ENCODE results near the gene PIGZ.

PIGZ gene, protein sequence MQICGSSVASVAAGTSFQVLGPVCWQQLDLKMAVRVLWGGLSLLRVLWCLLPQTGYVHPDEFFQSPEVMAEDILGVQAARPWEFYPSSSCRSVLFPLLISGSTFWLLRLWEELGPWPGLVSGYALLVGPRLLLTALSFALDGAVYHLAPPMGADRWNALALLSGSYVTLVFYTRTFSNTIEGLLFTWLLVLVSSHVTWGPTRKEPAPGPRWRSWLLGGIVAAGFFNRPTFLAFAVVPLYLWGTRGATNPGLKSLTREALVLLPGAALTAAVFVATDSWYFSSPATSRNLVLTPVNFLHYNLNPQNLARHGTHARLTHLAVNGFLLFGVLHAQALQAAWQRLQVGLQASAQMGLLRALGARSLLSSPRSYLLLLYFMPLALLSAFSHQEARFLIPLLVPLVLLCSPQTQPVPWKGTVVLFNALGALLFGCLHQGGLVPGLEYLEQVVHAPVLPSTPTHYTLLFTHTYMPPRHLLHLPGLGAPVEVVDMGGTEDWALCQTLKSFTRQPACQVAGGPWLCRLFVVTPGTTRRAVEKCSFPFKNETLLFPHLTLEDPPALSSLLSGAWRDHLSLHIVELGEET

DNA sequence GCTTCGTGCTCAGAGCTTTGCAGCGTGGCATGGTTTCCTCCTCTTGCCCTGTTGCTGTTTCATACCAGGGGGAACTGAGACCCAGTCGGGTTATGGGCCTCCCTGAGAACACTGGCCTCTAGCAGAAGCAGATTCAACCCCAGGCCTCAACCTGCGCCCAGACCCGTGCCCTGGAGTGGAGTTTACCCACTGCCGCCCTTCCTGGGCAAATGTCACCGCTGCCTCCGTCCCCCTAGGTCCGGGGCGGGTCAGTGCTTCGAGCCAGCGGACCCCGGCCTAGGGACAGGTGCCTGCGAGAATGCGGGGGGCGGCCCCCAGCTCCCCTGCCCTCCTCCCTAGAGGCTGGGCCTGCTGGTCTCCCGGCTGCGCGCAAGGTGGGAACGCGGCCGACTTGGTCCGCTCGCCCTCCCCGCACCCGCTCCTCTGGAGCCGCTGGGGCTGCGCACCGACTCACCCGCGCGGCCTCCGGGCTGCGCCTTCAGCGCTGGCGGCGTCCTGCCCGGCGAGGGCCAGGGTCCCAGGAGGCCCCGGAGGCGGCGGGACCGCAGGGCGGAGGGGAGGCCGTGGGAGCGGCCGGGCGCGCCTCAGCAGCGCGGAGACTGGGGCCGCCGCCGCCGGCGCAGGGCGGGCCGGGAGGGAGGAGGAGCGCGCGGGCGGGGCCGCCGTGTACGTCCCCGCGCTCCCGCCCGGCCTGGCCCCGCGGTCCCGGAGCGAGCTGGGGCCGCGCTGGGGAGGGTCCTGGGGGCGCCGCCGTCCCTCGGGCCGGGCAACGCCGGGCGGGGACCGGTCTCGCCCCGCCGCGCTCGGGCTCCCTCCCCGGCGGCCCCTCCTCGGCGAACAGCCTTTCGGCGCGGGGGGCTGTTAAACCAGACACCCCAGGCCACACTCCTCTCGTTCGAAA, at the start of gene PIGZ:
PIGZ (minus strand) TSS at position 601 of the 901 bp plus-strand sequence. CDS start 16,802 bp downstream, outside the sequence.
- DNase-seq (ENCODE audit: low read depth) = peak; percentile 58

- no peak for DNase-seq (ENCODE audit: low read depth)
Measured at GRCh38 chr3:197017003-197017402, 48.4 kb upstream of the PIGZ start.

GRCh38 chr3:197015790-197016736, 47.4 kb upstream of the PIGZ start:
- no peak for DNase-seq (ENCODE audit: low read depth)

GRCh38 chr3:197014942-197015575, 46.4 kb upstream of the PIGZ start:
- DNase-seq (ENCODE audit: low read depth) = no peak

DNA sequence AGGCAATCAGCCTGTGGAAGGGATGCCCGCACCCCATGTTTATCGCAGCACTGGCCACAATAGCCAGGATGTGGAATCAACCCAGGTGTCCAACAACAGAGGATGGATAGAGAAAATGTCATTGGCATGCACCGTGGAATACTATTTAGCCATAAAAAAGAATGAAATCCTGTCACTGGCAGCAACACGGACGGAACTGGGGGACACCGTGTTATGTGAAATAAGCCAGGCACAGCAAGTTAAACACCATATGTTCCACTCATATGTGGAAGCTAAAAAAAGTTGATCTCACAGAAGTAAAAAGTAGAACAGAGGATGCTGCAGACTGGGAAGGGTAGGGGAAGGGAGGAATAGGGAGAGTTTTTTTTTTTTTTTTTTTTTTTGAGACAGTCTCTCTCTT, 45.4 kb upstream of the PIGZ start:
- DNase-seq (ENCODE audit: low read depth) = no peak

DNA sequence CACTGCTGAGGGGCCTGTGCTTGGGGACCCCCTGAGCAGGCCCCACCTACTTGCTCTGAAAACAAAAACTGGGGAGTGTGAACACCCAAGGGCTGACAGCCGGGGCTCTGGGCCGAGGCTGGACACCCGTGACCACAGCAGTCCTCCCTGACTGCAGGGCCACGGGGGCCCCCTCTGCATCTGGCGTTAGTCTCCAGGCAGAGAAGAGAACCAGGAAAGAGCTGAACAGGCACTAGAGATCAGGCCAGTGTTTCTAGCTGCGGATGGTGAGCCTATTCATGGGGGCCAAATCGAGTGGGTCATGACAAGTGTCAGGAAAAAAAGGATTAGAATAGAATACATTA, 43.9 kb upstream of the PIGZ start:
- no peak for DNase-seq (ENCODE audit: low read depth)

DNA sequence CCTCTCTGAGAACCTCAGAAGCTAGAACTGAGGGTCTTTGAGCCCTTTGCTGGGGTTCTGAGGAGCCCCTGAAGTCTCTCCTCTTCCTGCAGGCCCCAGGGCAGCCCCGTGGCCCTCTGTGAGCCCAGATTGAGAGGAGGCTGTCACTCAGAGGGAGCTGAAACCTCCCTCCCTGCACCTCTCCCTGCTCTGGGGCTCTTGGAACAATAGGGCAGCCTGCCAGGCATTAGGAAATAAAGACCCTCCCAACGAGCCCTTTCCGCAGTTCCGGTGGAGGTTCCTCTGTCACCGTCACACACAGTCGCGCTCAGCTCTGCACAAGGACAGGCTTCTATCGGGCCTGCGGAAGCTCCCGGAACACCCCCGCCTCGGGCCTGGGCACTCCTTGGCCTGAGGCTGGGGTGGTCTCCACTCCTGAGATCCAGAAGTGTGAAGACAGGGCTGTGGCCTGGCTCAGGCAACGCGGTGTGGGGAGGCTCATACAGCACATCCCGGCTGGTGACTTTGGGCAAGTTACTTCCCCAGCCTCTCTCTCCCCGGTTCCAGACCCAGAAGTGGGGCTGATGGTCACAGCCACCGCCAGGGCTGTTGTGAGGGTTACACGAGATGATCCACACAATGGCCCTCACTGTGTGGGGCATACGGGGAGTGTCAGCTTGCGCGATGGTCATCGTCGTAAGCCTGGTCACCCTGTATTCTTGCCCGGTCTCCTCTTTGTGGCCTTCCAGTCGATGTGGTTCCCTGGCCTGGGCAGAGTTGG, 43.3 kb upstream of the PIGZ start:
- DNase-seq (ENCODE audit: low read depth) = no peak

GRCh38 chr3:197010556-197011351, 42.1 kb upstream of the PIGZ start:
- DNase-seq (ENCODE audit: low read depth) = no peak

- no peak for DNase-seq (ENCODE audit: low read depth)
Measured at GRCh38 chr3:197009532-197010019, 40.9 kb upstream of the PIGZ start.

DNA sequence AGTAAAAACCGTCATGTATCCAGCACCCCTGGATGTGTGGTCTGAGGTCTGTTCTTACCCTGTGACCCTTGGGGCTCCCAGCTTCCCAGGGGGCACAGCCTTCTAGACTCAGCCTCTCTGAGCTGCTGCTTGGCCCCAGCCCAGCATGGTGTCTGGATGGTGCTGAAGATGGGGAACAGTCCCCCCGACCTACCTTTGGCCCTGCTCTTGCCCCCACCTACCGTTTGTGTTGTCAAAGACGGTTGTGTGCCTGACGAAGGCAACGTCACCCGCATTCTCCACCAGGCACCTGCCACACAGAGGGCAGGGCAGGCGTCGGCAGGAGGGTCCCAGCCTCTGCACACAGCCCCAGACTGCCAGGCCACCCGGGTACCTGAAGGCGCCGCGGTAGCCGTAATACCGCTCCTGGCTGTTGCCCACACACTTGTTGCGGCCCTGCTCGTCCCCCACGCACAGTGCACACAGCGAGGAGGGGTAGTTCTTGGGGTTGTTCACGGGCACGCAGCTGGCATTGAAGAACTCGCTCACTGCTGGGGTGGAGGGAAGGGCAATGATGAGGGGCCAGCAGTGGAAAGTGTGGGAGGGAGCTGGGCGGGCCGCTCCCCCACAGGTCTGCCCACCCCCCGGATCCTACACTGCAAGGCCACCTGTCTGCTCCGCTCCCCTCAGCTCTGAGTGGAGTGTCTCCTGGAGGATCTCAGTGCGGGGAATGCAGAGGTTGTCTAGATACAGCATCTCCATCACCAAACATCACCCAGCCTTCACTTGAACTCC, 40.0 kb upstream of the PIGZ start:
- no peak for DNase-seq (ENCODE audit: low read depth)

- no peak for DNase-seq (ENCODE audit: low read depth)
Measured at GRCh38 chr3:197007953-197008352, 39.3 kb upstream of the PIGZ start.

- no peak for DNase-seq (ENCODE audit: low read depth)
Measured at GRCh38 chr3:197007296-197007940, 38.8 kb upstream of the PIGZ start.

DNA sequence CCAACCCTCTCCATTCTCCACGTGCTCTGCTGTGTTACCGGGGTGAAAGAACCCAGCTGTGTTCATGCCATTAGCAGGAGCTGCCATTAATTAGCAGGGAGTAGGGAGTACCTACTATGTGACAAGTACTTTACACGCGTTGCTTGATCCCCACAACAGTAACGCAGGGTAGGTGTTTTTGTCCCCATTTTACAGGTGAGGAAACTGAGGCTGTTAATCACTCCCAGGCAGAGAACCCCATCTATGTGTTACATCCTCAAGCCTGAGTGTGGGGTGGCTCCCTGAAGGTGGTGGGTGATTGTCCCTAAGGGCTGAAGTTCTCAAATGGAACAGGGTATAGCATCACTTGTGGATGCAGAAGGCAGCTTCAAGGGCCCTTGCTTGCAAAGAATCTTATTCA, 38.2 kb upstream of the PIGZ start:
- DNase-seq (ENCODE audit: low read depth) = no peak

GRCh38 chr3:197006446-197006845, 37.8 kb upstream of the PIGZ start:
- DNase-seq (ENCODE audit: low read depth) = no peak

- peak; percentile 50 for DNase-seq (ENCODE audit: low read depth)
Measured at GRCh38 chr3:197003461-197004385, 35.1 kb upstream of the PIGZ start.

- DNase-seq (ENCODE audit: low read depth) = peak; percentile 77
Measured at GRCh38 chr3:197002701-197003454, 34.2 kb upstream of the PIGZ start.
